ENCODE data around the gene ADAM12. TPM values are rescaled to one million over a fixed set of nuclear protein-coding genes. Genes with fewer than 3 reads are reported as not detected.

Gene ADAM12
- total and polyA plus RNA-seq, 2 of the 13 experiments (the other 11 are each of a cell fraction or from before 2014, with no cell fraction given) = not detected

- no peak overlapping the region for H3K4me3 ChIP-seq (replicated peaks in 1 of 3; ENCODE audit: insufficient read depth in 1 of 3, low read depth in 2 of 3, low read length in 3 of 3)
- H3K9ac ChIP-seq (ENCODE audit: insufficient read depth, low read depth, low read length) = no peak overlapping the region
- H3K4me1 ChIP-seq (ENCODE audit: insufficient read depth, low read length) = no peaks in the 10 kb centered on the region
- no peaks in the 10 kb centered on the region for H4K20me1 ChIP-seq (ENCODE audit: insufficient read depth, low read length)
- DNase-seq (ENCODE audit: low spot score) = no peak
- BruUV-seq (replicated peaks) = no TSS peak
- in situ Hi-C loops (cut with HindIII; ENCODE audit: extremely low pct_ligation_motif_present, low pct_unique_long_range_greater_than_20kb) = loop anchor here (25.0 kb wide), 1 partner anchor 393 kb away; no protein-coding TSS in a partner anchor
- no peak for ATAC-seq
- H3K36me3 ChIP-seq (replicated peaks in 1 of 2; ENCODE audit: control insufficient read depth in 1 of 2, insufficient read depth in 2 of 2, low read length in 2 of 2) = no peaks in the 10 kb centered on the region
- ChIA-PET CTCF (ENCODE audit: low intra/inter-chr PET ratio, low total read pairs) (no interaction called here), POLR2A (no interaction called here)
- no peak overlapping the region for H2AFZ ChIP-seq (ENCODE audit: low read length)
- no peaks in the 10 kb centered on the region for H3K27me3 ChIP-seq (ENCODE audit: control insufficient read depth in 1 of 2, insufficient read depth in 2 of 2, low read length in 2 of 2)
- H3K79me2 ChIP-seq (ENCODE audit: insufficient read depth, low read length) = no peaks in the 10 kb centered on the region
- no peaks in the 10 kb centered on the region for H3K9me3 ChIP-seq (ENCODE audit: low read length)
- intact Hi-C loops (cut with micrococcal nuclease; ENCODE audit: unreplicated experiment) = no loop called here
- no peak overlapping the region for H3K4me2 ChIP-seq (ENCODE audit: low read depth, low read length)
- no peak overlapping the region for H3K27ac ChIP-seq (ENCODE audit: extremely low read length, insufficient read depth, low read length)
- no peak for FAIRE-seq
- 39% methylated on average over 7 of the region's 7 CpGs for WGBS (ENCODE audit: low lambda C conversion rate)
- TF ChIP-seq ZFP36L2 (CRISPR knock-in tag; IDR thresholded peaks at IDR 0.05) (no peak), NCOA5 (CRISPR knock-in tag; IDR thresholded peaks at IDR 0.05) (no peak), ZNF720 (CRISPR knock-in tag; IDR thresholded peaks at IDR 0.05) (no peak), PHF20 (CRISPR knock-in tag; IDR thresholded peaks at IDR 0.05) (no peak), AKAP8 (CRISPR knock-in tag; IDR thresholded peaks at IDR 0.05) (no peak), ZNF670 (CRISPR knock-in tag; IDR thresholded peaks at IDR 0.05; ENCODE audit: borderline replicate concordance) (no peak), TP53 (CRISPR knock-in tag; conservative IDR thresholded peaks at IDR 0.05) (no peak), KDM2A (CRISPR knock-in tag; IDR thresholded peaks at IDR 0.05; ENCODE audit: borderline replicate concordance, low read depth) (no peak), ARHGAP35 (CRISPR knock-in tag; IDR thresholded peaks at IDR 0.05; ENCODE audit: borderline replicate concordance) (no peak), ZNF557 (CRISPR knock-in tag; IDR thresholded peaks at IDR 0.05) (no peak)
- TF ChIP-seq, protein P1, sequence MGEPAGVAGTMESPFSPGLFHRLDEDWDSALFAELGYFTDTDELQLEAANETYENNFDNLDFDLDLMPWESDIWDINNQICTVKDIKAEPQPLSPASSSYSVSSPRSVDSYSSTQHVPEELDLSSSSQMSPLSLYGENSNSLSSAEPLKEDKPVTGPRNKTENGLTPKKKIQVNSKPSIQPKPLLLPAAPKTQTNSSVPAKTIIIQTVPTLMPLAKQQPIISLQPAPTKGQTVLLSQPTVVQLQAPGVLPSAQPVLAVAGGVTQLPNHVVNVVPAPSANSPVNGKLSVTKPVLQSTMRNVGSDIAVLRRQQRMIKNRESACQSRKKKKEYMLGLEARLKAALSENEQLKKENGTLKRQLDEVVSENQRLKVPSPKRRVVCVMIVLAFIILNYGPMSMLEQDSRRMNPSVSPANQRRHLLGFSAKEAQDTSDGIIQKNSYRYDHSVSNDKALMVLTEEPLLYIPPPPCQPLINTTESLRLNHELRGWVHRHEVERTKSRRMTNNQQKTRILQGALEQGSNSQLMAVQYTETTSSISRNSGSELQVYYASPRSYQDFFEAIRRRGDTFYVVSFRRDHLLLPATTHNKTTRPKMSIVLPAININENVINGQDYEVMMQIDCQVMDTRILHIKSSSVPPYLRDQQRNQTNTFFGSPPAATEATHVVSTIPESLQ (CRISPR knock-in tag; conservative IDR thresholded peaks at IDR 0.05) = no peak
- TF ChIP-seq, protein P2, sequence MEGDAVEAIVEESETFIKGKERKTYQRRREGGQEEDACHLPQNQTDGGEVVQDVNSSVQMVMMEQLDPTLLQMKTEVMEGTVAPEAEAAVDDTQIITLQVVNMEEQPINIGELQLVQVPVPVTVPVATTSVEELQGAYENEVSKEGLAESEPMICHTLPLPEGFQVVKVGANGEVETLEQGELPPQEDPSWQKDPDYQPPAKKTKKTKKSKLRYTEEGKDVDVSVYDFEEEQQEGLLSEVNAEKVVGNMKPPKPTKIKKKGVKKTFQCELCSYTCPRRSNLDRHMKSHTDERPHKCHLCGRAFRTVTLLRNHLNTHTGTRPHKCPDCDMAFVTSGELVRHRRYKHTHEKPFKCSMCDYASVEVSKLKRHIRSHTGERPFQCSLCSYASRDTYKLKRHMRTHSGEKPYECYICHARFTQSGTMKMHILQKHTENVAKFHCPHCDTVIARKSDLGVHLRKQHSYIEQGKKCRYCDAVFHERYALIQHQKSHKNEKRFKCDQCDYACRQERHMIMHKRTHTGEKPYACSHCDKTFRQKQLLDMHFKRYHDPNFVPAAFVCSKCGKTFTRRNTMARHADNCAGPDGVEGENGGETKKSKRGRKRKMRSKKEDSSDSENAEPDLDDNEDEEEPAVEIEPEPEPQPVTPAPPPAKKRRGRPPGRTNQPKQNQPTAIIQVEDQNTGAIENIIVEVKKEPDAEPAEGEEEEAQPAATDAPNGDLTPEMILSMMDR (CRISPR knock-in tag; IDR thresholded peaks at IDR 0.05) = no peak
- TF ChIP-seq, protein P3, sequence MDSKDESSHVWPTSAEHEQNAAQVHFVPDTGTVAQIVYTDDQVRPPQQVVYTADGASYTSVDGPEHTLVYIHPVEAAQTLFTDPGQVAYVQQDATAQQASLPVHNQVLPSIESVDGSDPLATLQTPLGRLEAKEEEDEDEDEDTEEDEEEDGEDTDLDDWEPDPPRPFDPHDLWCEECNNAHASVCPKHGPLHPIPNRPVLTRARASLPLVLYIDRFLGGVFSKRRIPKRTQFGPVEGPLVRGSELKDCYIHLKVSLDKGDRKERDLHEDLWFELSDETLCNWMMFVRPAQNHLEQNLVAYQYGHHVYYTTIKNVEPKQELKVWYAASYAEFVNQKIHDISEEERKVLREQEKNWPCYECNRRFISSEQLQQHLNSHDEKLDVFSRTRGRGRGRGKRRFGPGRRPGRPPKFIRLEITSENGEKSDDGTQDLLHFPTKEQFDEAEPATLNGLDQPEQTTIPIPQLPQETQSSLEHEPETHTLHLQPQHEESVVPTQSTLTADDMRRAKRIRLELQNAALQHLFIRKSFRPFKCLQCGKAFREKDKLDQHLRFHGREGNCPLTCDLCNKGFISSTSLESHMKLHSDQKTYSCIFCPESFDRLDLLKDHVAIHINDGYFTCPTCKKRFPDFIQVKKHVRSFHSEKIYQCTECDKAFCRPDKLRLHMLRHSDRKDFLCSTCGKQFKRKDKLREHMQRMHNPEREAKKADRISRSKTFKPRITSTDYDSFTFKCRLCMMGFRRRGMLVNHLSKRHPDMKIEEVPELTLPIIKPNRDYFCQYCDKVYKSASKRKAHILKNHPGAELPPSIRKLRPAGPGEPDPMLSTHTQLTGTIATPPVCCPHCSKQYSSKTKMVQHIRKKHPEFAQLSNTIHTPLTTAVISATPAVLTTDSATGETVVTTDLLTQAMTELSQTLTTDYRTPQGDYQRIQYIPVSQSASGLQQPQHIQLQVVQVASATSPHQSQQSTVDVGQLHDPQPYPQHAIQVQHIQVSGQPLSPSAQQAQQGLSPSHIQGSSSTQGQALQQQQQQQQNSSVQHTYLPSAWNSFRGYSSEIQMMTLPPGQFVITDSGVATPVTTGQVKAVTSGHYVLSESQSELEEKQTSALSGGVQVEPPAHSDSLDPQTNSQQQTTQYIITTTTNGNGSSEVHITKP (CRISPR knock-in tag; IDR thresholded peaks at IDR 0.05; ENCODE audit: low read depth) = no peak
Measured at GRCh38 chr10:126380352-126381076, 7.8 kb downstream of the ADAM12 start.
